Esophagus muscularis mucosa (tissue), 4 donors: Measurements from ENCODE around the gene KCNJ18.
"Not testable (repeated sequence)": the region's sequence is repeated elsewhere in the genome, so short reads cannot be mapped to it uniquely, and the experiment has no call there.

Source experiments
- CTCF ChIP-seq, 3 experiments: fragments of 200-600 bp in 2 of 3; fragments of 450-650 bp in 1 of 3; sonication (generic) in 2 of 3; IDR thresholded peaks; one replicate each; pipeline ENCODE4 v1.5.1; 2017 to 2019; ENCODE audit warnings: antibody characterized with exemption in 3 of 3, mild to moderate bottlenecking in 2 of 3, moderate library complexity in 1 of 3
- EP300 ChIP-seq: sonication (generic); formaldehyde crosslinking; IDR thresholded peaks from one replicate; pipeline ENCODE4 v1.6.1; 2017; ENCODE audit warnings: antibody characterized with exemption
- POLR2A ChIP-seq: fragments of 450-650 bp; IDR thresholded peaks from one replicate; pipeline ENCODE4 v1.6.1; 2017; ENCODE audit warnings: antibody characterized with exemption, moderate library complexity, mild to moderate bottlenecking, low read depth

GRCh38 chr17:21747195-21747915 lies 55.0 kb downstream of the KCNJ18 start:
- not testable (repeated sequence) for TF ChIP-seq CTCF (IDR thresholded peaks at IDR 0.05); POLR2A; EP300
